Activated CD4-positive, CD25-positive, alpha-beta regulatory T cell treated with anti-CD3 and anti-CD28 coated beads, Interleukin-2, amount 50 U/mL, for 24 hours (primary cell): Measurements from ENCODE around the gene PCDHGB3.
"Not testable (repeated sequence)": the region's sequence is repeated elsewhere in the genome, so short reads cannot be mapped to it uniquely, and the experiment has no call there.

Source experiments
- ATAC-seq, 2 donors: fragments of 150-1000 bp; cut with Tn5 transposase; one replicate each; pipeline ENCODE4 v1.10.0; 2021; ENCODE audit warnings: mild to moderate bottlenecking in 1 of 2, moderate library complexity in 1 of 2

Gene PCDHGB3

GRCh38 chr5:141359790-141360426 is 10.1 kb upstream of the PCDHGB3 start, which contains the start of gene PCDHGB2:
TSS of gene PCDHGB2 (plus strand) at chr5:141359994. CDS start at chr5:141360136, 142 bp downstream.
- no peak for ATAC-seq

DNA sequence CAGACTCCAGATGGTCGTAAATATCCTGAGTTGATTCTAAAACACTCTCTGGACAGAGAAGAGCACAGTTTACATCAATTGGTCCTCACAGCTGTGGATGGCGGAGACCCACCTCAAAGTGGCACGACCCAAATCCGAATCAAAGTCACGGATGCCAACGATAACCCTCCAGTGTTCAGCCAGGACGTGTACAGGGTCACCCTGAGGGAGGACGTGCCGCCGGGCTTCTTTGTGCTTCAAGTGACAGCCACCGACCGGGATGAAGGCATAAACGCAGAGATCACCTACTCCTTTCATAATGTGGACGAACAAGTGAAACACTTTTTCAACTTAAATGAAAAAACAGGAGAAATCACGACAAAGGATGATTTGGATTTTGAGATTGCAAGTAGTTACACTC is 9.4 kb upstream of the PCDHGB3 start:
- ATAC-seq: no peak

DNA sequence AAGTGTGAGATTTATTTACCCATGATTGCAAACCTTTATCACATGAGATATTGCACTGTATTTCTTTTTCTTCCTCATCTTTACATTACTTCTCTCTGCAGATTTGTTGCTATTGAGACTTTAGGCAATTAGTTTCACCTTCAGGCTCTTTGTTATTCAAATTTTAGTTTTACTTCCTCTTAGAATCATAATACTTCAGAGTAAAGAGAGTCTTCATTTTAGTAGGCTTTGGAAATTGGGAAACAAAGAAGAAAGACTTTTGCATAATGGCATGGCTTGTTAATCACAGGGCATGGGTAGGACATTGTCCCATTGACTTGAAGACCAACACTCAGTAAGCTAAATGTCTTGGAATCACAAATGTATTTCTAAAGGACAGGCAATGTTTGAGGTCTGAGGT is 7.3 kb upstream of the PCDHGB3 start:
- no peak for ATAC-seq

- ATAC-seq: no peak
These were observed 5.9 kb upstream of the PCDHGB3 start, which contains the start of gene PCDHGA5 for GRCh38 chr5:141363952-141364660. TSS of gene PCDHGA5 (plus strand) at chr5:141364162. CDS start at chr5:141364331, 169 bp downstream.

DNA sequence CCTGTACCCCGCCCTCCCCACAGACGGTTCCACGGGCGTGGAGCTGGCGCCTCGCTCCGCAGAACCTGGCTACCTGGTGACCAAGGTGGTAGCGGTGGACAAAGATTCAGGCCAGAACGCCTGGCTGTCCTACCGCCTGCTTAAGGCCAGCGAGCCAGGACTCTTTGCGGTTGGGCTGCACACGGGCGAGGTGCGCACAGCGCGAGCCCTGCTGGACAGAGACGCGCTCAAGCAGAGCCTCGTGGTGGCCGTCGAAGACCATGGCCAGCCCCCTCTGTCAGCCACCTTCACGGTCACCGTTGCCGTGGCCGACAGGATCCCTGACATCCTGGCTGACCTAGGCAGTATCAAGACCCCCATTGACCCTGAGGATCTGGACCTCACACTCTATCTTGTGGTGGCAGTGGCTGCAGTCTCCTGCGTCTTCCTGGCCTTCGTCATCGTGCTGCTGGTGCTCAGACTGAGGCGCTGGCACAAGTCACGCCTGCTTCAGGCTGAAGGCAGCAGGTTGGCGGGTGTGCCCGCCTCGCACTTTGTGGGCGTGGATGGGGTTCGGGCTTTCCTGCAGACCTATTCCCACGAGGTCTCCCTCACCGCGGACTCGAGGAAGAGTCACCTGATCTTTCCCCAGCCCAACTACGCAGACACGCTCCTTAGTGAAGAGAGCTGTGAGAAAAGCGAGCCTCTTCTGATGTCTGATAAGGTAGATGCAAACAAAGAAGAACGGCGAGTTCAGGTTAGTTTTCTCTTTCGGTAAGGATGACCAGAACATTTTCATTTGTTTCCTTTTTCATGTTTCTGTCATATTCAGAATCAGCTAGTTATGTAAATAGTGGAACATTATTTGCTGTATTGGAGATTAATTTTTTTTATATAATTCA is 3.8 kb upstream of the PCDHGB3 start:
- no peak for ATAC-seq

GRCh38 chr5:141371572-141372475 is 1.8 kb downstream of the PCDHGB3 start:
- ATAC-seq: no peak

DNA sequence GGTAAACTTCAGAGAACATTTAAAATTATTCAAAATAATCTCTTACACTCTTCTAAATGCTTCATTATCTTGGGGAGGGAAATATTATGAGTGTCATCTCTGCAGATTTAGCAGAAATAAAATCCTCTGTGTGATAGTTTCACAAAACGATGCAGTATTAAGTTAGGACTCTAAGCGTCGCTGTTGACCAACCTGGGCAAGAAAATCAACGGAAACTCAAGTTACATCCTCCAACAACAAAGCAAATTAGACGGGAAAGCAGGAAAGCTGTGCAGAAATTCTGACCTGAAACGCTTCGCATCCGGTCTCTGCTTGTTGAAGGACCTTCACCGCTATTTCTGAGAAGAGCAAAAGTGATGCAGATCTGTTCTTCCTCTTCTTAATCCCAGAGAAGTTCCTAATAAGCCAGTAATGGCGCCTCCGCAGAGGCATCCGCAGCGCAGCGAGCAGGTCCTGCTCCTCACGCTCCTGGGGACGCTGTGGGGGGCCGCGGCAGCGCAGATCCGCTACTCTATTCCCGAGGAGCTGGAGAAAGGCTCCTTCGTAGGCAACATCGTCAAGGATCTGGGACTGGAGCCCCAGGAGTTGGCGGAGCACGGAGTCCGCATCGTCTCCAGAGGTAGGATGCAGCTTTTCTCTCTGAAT is 3.8 kb downstream of the PCDHGB3 start, which contains the start of gene PCDHGA6:
PCDHGA6 (plus strand) TSS at position 219 of the 645 bp plus-strand sequence; CDS start at position 412, 193 bp downstream.
- no peak for ATAC-seq

GRCh38 chr5:141374627-141375026 is 4.6 kb downstream of the PCDHGB3 start:
- no peak for ATAC-seq

GRCh38 chr5:141375444-141376155 is 5.6 kb downstream of the PCDHGB3 start:
- not testable (repeated sequence) for ATAC-seq

- ATAC-seq: no peak
These were observed 12.6 kb downstream of the PCDHGB3 start, which contains the start of gene PCDHGA7 for GRCh38 chr5:141382469-141383294. TSS of gene PCDHGA7 (plus strand) at chr5:141382742. CDS start at chr5:141382900, 158 bp downstream.

DNA sequence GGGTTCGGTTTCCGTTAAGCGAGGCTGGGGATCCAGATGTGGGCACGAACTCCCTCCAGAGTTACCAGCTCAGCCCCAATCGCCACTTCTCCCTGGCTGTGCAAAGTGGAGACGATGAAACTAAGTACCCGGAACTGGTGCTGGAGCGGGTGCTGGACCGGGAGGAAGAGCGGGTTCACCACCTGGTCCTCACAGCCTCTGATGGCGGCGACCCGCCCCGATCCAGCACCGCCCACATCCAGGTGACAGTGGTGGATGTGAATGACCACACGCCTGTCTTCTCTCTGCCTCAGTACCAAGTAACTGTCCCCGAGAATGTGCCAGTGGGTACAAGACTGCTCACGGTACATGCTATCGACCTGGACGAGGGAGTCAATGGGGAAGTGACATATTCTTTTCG is 13.3 kb downstream of the PCDHGB3 start:
- no peak for ATAC-seq

- no peak for ATAC-seq
These were observed 14.6 kb downstream of the PCDHGB3 start for GRCh38 chr5:141384471-141385267.

- ATAC-seq: not testable (repeated sequence)
These were observed 17.7 kb downstream of the PCDHGB3 start, which contains the start of gene PCDHGB4 for GRCh38 chr5:141387557-141388311. TSS of gene PCDHGB4 (plus strand) at chr5:141387698. CDS start at chr5:141387885, 187 bp downstream.

DNA sequence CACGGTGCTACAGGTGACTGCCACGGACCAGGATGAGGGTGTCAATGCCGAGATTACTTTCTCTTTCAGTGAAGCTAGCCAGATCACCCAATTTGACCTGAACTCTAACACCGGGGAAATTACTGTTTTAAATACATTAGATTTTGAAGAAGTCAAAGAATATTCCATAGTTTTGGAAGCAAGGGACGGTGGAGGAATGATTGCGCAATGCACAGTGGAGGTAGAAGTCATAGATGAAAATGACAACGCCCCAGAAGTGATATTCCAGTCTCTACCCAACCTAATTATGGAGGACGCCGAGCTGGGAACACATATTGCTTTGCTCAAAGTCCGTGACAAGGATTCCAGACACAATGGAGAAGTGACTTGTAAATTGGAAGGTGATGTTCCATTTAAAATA is 18.6 kb downstream of the PCDHGB3 start:
- ATAC-seq: no peak

DNA sequence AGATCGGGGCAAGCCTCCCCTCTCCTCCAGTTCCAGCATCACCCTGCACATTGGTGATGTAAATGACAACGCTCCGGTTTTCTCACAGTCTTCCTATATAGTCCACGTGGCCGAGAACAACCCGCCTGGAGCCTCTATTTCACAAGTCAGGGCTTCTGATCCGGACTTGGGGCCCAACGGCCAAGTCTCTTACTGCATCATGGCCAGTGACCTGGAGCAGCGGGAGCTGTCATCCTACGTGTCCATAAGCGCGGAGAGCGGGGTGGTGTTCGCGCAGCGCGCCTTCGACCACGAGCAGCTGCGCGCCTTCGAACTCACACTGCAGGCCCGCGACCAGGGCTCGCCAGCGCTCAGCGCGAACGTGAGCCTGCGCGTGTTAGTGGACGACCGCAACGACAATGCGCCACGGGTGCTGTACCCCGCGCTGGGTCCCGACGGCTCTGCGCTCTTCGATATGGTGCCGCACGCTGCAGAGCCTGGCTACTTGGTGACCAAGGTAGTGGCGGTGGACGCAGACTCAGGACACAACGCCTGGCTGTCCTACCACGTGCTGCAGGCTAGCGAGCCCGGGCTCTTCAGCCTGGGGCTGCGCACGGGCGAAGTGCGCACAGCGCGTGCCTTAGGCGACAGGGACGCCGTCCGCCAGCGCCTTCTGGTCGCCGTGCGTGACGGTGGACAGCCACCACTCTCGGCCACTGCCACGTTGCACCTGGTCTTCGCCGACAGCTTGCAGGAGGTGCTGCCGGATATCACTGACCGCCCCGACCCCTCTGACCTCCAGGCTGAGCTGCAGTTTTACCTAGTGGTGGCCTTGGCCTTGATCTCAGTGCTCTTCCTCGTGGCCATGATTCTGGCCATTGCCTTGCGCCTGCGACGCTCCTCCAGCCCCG is 19.4 kb downstream of the PCDHGB3 start:
- no peak for ATAC-seq

DNA sequence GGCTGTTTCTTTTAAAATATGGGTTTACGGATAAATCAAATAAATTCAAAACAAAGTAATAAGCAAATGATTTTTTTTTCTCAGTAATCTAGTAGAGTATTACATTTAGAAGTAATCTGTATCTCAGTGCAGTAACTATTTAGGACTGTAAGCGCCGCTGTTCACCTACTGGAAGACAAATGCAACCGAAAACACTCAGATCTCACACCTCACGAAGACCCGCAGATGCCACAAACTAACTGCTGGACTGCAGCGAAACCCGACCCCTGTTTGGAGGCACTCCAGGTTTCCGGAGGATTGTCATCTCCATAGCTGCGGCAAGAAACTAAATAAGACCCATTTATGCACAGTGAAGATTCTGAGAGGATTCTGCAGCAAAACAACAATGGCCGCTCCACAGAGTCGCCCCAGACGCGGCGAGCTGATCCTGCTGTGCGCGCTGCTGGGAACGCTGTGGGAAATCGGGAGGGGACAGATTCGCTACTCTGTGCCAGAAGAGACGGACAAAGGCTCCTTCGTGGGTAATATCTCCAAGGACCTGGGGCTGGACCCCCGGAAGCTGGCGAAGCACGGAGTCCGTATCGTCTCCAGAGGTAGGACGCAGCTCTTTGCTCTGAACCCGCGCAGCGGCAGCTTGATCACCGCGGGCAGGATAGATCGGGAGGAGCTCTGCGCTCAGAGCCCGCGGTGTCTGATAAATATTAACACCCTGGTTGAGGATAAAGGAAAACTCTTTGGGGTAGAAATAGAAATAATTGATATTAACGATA is 22.6 kb downstream of the PCDHGB3 start, which contains the start of gene PCDHGA8:
PCDHGA8 (plus strand) TSS at position 205 of the 770 bp plus-strand sequence; CDS start at position 386, 181 bp downstream.
- ATAC-seq: no peak
